Measurements from ENCODE around the gene CCDC47. TPM values are rescaled to one million over a fixed set of nuclear protein-coding genes. Genes with fewer than 3 reads are reported as not detected.

Gene CCDC47
- total and polyA plus RNA-seq, 2 of the 4 experiments (the other 2 are of a cell fraction), result 45.7 to 62.0 TPM

DNA sequence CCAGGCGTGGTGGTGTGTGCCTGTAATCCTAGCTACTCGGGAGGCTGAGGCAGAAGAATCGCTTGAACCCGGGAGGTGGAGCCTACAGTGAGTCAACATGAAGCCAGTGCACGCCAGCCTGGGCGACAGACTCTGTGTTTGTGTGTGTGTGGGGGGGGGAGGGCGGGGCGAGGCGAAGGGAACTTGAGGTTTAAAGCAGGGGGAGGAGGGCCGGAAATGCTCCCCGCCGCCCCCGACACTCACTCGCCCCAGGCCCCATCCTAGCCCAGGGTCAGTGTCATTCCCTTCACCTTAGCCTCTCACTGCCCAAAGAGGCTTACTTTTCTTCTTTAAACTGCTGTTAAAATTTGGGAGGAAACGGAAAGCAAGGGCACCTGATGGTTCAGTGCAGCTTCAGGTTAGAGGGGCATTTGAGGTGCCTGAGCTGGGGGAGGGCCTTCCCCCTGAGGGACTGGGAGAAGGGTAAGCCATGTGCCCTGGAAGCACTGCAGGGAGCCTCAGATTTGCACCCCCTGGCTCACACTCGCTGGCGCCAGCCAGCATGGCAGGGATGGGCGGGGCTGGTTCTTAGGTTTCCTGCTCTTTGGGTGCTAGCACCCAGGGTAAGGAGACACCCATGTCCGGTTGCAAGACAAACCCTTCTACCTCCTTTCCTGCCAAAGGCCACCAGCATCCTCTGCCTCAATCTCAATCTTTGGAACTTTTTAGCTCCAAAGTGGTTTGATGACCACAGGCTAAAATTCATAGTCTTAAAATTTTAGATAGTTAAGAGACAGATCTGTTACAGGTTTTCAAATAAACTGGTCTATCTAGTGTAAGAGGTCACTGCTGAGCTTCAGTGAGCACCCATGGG lies 71.3 kb downstream of the CCDC47 start (continued):
- no peak for TF ChIP-seq SMC3 (IDR thresholded peaks at IDR 0.05; ENCODE audit: low read depth, low read length)

DNA sequence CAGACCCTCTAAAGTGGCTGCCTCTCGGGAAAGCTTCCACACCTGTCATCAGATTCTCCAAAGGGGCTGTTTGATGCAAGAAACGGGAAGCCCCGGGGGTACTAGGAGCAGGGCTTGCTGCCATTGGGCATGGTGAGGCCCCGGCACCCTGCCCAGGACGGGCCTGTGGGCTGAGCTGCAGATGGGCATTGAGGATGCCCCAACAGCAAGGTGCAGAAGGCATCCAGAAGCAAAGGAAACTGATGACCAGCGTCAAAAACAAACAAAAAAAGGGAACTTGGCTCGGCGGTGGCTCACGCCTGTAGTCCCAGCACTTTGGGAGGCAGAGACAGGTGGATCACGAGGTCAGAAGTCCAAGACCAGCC lies 72.0 kb downstream of the CCDC47 start:
- H4K20me1 ChIP-seq (ENCODE audit: insufficient read depth, low read length), result peaks cover 5% of the 10 kb centered on the region
- TF ChIP-seq RAD21 (IDR thresholded peaks at IDR 0.05; ENCODE audit: low read length) (no peak), CEBPB (IDR thresholded peaks at IDR 0.05; ENCODE audit: low read depth, low read length) (no peak), CHD1 (IDR thresholded peaks at IDR 0.05; ENCODE audit: low read depth, low read length) (no peak), SMC3 (IDR thresholded peaks at IDR 0.05; ENCODE audit: low read depth, low read length) (no peak), POLR2A (IDR thresholded peaks at IDR 0.05; ENCODE audit: low read depth, low read length) (no peak)
- POLR2A ChIA-PET (ENCODE audit: unreplicated experiment), result no interaction called here
- no peak overlapping the region for H2AK5ac ChIP-seq (ENCODE audit: low read depth, low read length)
- H3K18ac ChIP-seq (ENCODE audit: low read depth, low read length), result no peak overlapping the region
- H3K4me2 ChIP-seq (ENCODE audit: low read depth, low read length), result no peak overlapping the region; the same call in 1 of the 2 replicates
- H2AFZ ChIP-seq (replicated peaks; ENCODE audit: low read length, poor library complexity), result no peak overlapping the region
- dilution Hi-C loops (cut with HindIII; ENCODE audit: low sequenced_read_pairs, unreplicated experiment), result no loop called here
- H3K4ac ChIP-seq (ENCODE audit: low read depth, low read length), result no peak overlapping the region
- no peak overlapping the region for H2BK15ac ChIP-seq (ENCODE audit: low read depth, low read length)
- H3K9me3 ChIP-seq (ENCODE audit: control insufficient read depth, insufficient read depth, low read length), result no peaks in the 10 kb centered on the region
- no peak overlapping the region for H3K56ac ChIP-seq (ENCODE audit: extremely low read depth, insufficient read depth, low read length)
- in situ Hi-C loops (cut with MboI; ENCODE audit: low sequenced_read_pairs), result no loop called here
- no peak overlapping the region for H3K4me3 ChIP-seq (ENCODE audit: insufficient read depth, low read depth, low read length)
- H4K8ac ChIP-seq (ENCODE audit: low read depth in 2 of 2, low read length in 2 of 2), result no peak overlapping the region
- no peak overlapping the region for H2BK5ac ChIP-seq (ENCODE audit: low read depth, low read length, poor library complexity, severe bottlenecking)
- no peaks in the 10 kb centered on the region for H3K4me1 ChIP-seq (ENCODE audit: control insufficient read depth, insufficient read depth, low read length)
- H3K27ac ChIP-seq (ENCODE audit: insufficient read depth, low read length), result no peak overlapping the region
- H2BK120ac ChIP-seq (ENCODE audit: low read depth, low read length), result no peak overlapping the region
- peak overlapping the region; percentile 21; the same call in 1 of the 2 replicates for H3K23ac ChIP-seq (ENCODE audit: low read depth, low read length)
- ATAC-seq (ENCODE audit: low read depth) (no peak), DNase-seq (no peak)
- H2AK9ac ChIP-seq (replicated peaks; ENCODE audit: low read depth, low read length, poor library complexity), result no peak overlapping the region
- no peak overlapping the region for H4K91ac ChIP-seq (ENCODE audit: insufficient read depth, low read depth, low read length)
- H3K9me1 ChIP-seq (ENCODE audit: insufficient read depth, low read length), result no peaks in the 10 kb centered on the region
- no peaks in the 10 kb centered on the region for H3K27me3 ChIP-seq (ENCODE audit: control insufficient read depth, insufficient read depth, low read length)
- intact Hi-C loops (cut with micrococcal nuclease), result no loop called here
- CTCF ChIA-PET, result no interaction called here
- H3K79me1 ChIP-seq (ENCODE audit: low read depth in 1 of 2, low read length in 2 of 2), result peaks cover 0 to 33% of the 10 kb centered on the region in 2 experiments; a peak in 2 of 4 replicates
- no peak overlapping the region for H2BK20ac ChIP-seq (ENCODE audit: low read depth, low read length)
- peaks cover 29% of the 10 kb centered on the region for H3K36me3 ChIP-seq (ENCODE audit: control insufficient read depth, insufficient read depth, low read length)
- no TSS peak for BruUV-seq (replicated peaks)
- 76% methylated on average over 7 of the region's 10 CpGs; no CpG with 5 or more reads in 1 of the 2 experiments for WGBS, 2 experiments (ENCODE audit: extremely low coverage in 2 of 2, insufficient read length in 1 of 2)
- H3K9ac ChIP-seq (ENCODE audit: low read depth, low read length), result no peak overlapping the region
- H4K5ac ChIP-seq (ENCODE audit: low read depth, low read length), result no peak overlapping the region
- no peak overlapping the region for H3K14ac ChIP-seq (replicated peaks; ENCODE audit: low read depth, low read length)
